GM11168 (cell line): ENCODE measurements around the gene RNF123.

Experiments used
- in situ Hi-C: fragments of 300-500 bp; cut with MboI; formaldehyde crosslinking; loops from one replicate; pipeline ENCODE4 v1.12.0; 2022; ENCODE audit warnings: low sequenced_read_pairs; ENCODE audit not compliant: unreplicated experiment

Gene RNF123

GRCh38 chr3:49700014-49700413 is 10.7 kb downstream of the RNF123 start:
- in situ Hi-C loops: no loop called here

- in situ Hi-C loops: no loop called here
Observed at GRCh38 chr3:49700453-49701128, 11.2 kb downstream of the RNF123 start.

- in situ Hi-C loops: no loop called here
Observed at GRCh38 chr3:49701388-49702077, 12.2 kb downstream of the RNF123 start.

GRCh38 chr3:49702672-49703071 is 13.3 kb downstream of the RNF123 start:
- in situ Hi-C loops: no loop called here

DNA sequence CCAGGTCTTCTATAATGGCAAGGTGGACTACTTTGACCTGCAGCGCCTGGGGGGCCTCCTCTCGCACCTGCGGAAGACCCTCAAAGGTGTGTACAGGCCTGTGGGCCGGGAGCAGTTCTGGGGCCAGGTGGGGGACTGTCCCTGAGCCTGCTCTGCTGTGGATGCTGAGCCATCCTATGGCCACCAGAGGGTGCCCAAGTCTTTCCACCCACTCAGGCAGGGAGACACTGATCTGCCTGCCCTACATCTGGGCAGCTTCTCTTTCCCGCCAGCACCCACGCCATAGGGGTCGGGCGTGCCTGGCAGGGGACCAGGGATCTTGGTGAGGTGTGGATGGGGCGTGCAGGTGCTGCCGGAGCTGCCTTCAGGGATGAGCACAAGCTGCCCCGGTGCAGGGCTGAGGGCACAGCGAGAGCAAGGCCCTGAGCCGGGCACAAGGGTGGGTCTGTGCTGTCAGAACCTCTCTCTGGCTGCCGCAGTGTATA is 14.1 kb downstream of the RNF123 start:
- in situ Hi-C loops: no loop called here

- in situ Hi-C loops: no loop called here
Observed at GRCh38 chr3:49703956-49704355, 14.6 kb downstream of the RNF123 start.

- in situ Hi-C loops: no loop called here
Observed at GRCh38 chr3:49704629-49705028, 15.3 kb downstream of the RNF123 start.

DNA sequence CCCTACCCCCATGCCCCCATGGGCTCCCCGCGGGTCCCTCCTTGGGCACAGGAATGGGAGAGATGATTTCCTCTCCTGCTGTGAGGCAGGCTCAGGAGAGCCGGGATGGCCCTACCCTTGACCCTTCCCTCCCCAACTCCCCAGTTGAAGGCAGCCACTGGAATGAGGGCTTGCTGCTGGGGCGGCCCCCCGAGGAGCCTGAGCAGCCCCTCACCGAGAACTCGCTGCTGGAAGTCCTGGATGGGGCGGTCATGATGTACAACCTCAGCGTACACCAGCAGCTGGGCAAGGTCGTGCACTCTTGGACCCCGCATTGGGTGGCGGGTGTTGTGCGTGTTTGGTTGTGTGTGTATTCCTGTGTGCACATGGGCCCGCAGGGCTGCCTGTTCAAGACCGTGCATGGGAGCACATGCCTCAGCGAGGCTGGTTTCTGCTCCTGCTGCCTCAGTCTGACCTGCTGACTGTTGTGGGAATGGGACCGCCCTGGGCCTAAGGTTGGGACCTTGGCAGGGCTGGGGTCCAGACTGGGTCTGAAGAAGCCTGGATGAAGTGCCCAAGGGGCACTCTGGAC is 16.1 kb downstream of the RNF123 start:
- in situ Hi-C loops: no loop called here

DNA sequence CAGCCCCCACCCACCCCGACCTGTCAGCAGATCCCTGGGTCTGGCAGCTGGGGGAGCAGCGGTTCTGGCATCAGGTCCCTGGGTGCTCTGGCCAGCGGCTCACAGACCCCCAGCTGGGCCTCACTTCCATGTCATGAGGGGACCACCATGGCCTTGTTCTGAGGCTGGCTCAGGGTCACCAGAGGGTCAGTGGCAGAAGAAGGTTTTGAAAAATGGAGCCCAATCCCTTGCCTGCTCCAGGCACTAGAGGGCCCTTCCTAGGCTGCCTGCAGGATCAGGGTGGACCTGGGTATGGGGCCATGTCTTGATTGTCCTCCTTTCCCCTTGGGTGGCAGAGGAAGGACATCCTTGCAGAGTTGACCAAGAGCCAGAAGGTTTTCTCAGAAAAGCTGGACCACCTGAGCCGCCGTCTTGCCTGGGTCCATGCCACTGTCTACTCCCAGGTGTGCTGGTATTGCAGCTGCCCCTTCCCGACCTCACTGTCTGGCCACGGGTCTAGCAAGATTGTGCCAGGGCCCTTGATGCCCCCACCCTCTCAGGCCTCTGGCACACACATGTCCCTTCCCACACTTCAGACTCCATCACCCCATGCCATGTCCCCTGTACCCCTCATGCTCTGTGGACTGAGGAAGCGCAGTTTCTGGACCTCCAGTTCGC is 17.2 kb downstream of the RNF123 start:
- in situ Hi-C loops: no loop called here

DNA sequence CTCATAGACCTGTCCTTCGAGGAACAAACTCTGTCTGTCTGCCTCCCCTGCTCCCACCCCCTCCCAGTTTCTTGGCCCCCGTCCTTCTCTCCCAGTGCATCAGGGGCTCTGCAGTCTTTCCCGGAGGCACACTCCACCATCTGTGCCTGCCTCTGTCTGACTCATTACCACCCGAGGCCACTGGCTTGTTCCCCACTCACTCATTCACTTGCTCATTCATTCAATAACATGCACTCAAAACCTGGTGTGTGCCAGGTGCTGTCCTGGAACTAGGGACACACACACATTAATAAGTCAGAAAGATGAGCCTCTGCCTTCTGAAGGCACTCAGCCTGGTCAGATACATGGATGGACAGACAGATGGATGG is 17.7 kb downstream of the RNF123 start:
- in situ Hi-C loops: no loop called here

GRCh38 chr3:49709852-49710251 is 20.5 kb downstream of the RNF123 start:
- in situ Hi-C loops: no loop called here

GRCh38 chr3:49711489-49711888 is 22.1 kb downstream of the RNF123 start:
- in situ Hi-C loops: no loop called here

DNA sequence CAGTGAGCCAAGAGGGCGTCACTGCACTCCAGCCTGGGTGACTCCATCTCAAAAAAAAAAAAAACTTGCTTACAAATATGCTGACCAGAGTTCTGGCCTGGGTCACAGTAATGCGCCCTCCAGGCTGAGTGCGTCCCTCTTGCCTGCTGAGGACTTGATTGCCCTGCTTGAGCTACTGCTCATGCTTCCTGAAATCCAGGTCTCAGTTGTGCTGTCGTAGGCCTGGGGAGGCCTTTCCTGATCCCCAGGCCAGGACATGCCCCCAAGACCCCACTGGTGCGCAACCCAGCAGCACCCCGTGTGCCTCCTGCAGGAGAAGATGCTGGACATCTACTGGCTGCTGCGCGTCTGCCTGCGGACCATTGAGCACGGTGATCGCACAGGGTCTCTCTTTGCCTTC is 22.8 kb downstream of the RNF123 start:
- in situ Hi-C loops: no loop called here

DNA sequence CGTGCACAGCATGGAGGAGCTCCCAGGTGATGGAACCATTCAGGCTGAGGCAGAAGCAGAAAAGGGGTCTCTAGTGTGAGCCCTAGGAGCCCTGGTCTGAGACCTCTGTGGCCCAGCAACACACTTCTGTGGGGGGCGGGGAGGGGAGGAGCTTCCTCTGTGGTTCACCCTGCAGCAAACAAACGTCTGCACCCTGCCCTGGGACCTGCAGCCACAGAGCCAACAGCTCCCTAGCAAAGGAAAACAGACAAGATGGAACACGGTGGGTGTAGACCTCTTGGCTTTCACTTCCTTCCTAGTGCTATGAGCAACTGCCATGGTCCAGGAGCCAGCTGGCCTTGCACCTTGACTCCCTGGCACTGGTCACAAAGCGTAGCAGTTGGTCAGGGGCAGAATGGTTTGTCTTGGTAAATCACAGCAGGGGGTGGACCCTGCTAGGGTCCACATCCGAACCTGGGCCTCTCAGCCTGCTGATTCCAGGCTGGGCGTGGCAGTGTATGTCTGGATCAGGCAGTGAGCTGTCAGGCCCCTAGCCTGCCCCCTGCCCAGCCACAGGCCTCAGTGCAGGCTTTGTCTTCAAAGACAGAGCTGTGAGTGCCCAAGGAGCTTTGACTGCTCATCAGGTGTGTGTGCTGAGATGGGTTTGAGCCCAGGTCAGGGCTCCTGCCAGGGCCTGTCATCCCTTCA is 23.4 kb downstream of the RNF123 start:
- in situ Hi-C loops: no loop called here

DNA sequence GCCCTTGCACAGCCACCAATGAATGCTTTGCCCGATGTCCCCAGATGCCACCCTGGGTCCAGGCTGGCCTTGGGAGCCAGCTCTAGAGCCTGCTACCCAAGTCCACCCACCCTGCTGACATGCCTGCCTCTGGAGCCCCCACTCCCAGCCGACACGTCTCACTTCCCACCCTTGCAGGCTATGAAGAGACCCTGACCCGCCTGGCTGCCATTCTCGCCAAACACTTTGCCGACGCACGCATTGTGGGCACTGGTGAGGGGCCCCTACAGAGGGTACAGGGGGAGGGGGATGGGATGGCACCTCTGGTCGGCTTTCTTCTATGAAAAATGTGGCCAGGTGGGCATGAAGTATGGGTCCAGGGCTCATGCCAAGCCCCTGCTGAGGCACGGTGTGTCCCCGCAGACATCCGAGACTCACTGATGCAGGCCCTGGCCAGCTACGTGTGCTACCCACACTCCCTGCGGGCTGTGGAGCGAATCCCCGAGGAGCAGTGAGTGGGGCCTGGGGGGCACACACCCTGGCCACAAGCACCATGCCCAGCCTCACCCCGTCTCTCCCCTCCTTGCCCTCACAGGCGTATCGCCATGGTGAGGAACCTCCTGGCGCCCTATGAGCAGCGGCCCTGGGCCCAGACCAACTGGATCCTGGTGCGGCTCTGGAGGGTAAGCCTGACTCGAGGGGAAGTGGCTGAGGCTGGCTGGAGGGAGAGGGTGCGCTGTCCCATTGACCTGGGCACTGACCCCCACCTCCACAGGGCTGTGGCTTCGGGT is 24.2 kb downstream of the RNF123 start:
- in situ Hi-C loops: no loop called here

DNA sequence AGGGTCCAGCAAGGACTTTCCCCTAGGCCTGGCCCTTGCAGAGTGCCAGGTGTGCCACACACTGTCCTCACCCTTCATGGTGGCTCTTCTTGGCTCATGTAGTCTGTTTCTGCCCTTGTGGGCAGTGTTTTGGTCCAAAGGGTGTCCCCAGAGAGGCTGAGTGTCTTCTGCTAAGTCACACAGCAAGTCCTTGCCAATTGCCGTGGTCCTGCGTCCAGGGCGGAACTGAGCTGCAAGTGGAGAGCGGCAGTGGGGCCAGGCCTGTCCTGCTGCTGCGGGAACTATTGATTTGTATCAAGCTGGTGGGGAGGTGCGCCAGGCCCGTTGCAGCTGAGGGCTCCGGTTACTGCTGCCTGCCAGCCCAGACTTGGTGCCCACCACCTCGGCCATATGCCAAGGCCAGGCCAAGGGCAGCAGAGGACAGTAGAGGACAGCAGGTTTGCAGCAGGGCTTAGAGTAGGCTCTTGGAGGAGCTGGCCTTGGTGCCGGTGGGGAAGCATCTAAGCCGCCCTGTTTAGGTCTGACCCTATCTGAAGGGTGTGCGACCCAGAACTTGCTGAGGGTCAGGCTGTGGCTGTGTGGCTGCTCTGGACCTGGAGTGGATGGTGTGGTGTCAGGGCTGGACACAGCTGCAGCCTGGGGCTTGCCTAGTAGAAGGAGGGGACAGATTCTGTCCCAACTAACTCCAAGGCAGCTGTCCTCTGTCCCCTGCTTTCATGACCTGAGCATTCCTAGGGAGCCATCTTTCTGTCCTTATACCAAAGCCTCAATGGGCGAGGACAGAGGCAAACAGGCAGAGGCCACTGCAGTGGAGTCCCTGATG is 25.6 kb downstream of the RNF123 start:
- in situ Hi-C loops: no loop called here

GRCh38 chr3:49715611-49716121 is 26.3 kb downstream of the RNF123 start:
- in situ Hi-C loops: no loop called here

GRCh38 chr3:49716169-49716568 is 26.8 kb downstream of the RNF123 start:
- in situ Hi-C loops: no loop called here

DNA sequence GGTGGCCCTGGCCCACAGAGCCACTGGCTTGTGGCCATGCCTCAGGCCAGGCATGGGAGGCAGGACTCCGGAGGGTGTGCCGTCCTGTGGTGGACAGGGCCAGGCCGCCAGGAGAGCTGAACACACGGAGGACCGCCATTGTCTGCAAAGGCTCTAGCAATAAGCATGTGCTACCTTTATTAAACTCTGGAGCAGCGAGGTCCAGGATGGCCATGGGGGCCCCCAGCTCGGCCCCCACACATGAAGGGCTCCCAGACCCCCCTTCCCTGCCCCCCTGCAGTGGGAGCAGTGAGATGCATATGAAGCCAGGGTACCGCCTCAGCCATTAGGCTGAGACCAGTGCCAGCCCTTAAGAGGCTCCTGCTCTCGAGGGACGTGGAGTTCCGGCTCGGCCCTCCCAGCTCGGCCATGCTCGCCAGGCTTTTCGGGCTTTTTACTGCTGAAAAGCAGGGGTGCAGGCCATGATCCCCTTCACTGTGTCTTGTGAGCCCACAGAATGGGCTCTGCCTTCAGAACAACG is 27.4 kb downstream of the RNF123 start:
- in situ Hi-C loops: no loop called here
